OCI-LY7 (cell line): ENCODE results near the gene LRRC66. TPM values are rescaled to one million over a fixed set of nuclear protein-coding genes. Genes with fewer than 3 reads are reported as not detected.

Experiments
- BruUV-seq: library from RNA; stranded (reverse); fragments of 400-500 nt; replicated peaks from 2 replicates; lab custom pipeline; 2021; lab: Mats Ljungman, UMichigan
- CTCF ChIA-PET: fragments of 300-600 bp; sonication (Branson Sonifier 250); formaldehyde crosslinking; loops from one replicate; lab custom pipeline; 2022; ENCODE audit warnings: antibody characterized with exemption; ENCODE audit not compliant: unreplicated experiment; lab: Charles Lee
- POLR2A ChIA-PET: fragments of 300-600 bp; sonication (Branson Sonifier 250); formaldehyde crosslinking; loops from one replicate; lab custom pipeline; 2022; ENCODE audit warnings: antibody characterized with exemption; lab: Charles Lee
- DNase-seq: peaks from one replicate; pipeline ENCODE4 v3.0.0-alpha.2; 2015; ENCODE audit warnings: low spot score
- H2AFZ ChIP-seq: fragments of 200-600 bp; sonication (generic), shearing (Covaris generic); 2 replicates; pipeline ENCODE4 v1.6.1; 2014; ENCODE audit warnings: mild to moderate bottlenecking, antibody characterized with exemption, low read length, moderate library complexity
- H3K27ac ChIP-seq: fragments of 200-600 bp; sonication (generic); 2 replicates; pipeline ENCODE4 v1.5.1; 2014; ENCODE audit warnings: mixed run types, low read depth, mild to moderate bottlenecking, moderate library complexity, low read length, inconsistent platforms; ENCODE audit not compliant: poor library complexity, severe bottlenecking
- H3K36me3 ChIP-seq: fragments of 200-600 bp; sonication (generic); 2 replicates; pipeline ENCODE4 v1.6.1; 2014; ENCODE audit warnings: mild to moderate bottlenecking, antibody characterized with exemption, low read length, moderate library complexity, mixed read lengths; ENCODE audit not compliant: insufficient read depth
- H3K4me1 ChIP-seq: fragments of 200-600 bp; sonication (generic); 2 replicates; pipeline ENCODE4 v1.5.1; 2014; ENCODE audit warnings: mild to moderate bottlenecking, low read length; ENCODE audit not compliant: insufficient read depth, poor library complexity, severe bottlenecking
- H3K4me2 ChIP-seq: fragments of 200-600 bp; sonication (generic); 2 replicates; pipeline ENCODE4 v1.6.1; 2014; ENCODE audit warnings: mild to moderate bottlenecking, low read length
- H3K4me3 ChIP-seq: fragments of 200-600 bp; sonication (generic); 2 replicates; pipeline ENCODE4 v1.5.1; 2014; ENCODE audit warnings: mild to moderate bottlenecking, low read depth, low read length; ENCODE audit not compliant: poor library complexity, severe bottlenecking
- H3K79me2 ChIP-seq: fragments of 200-600 bp; sonication (generic); 2 replicates; pipeline ENCODE4 v1.6.1; 2016; ENCODE audit warnings: low read depth, mild to moderate bottlenecking, low read length, moderate library complexity, mixed read lengths; ENCODE audit not compliant: insufficient read depth
- H3K9me2 ChIP-seq: fragments of 200-600 bp; sonication (generic); 2 replicates; pipeline ENCODE4 v1.6.1; 2016; ENCODE audit warnings: mild to moderate bottlenecking, low read length, mixed read lengths; ENCODE audit not compliant: insufficient read depth
- H3K9me3 ChIP-seq: fragments of 200-600 bp; sonication (generic); 2 replicates; pipeline ENCODE4 v1.6.1; 2014; ENCODE audit warnings: mild to moderate bottlenecking, mixed run types, low read length, mixed read lengths
- H4K20me1 ChIP-seq: fragments of 200-600 bp; sonication (generic); 2 replicates; pipeline ENCODE4 v1.6.1; 2014; ENCODE audit warnings: mild to moderate bottlenecking, antibody characterized with exemption, low read length, moderate library complexity, mixed read lengths; ENCODE audit not compliant: insufficient read depth
- CTCF ChIP-seq: fragments of 200-600 bp; sonication (generic); conservative IDR thresholded peaks from 2 replicates; pipeline ENCODE4 v1.5.1; 2014; ENCODE audit warnings: mild to moderate bottlenecking, antibody characterized with exemption, low read length, moderate library complexity, mixed read lengths
- EZH2phosphoT487 ChIP-seq: fragments of 200-600 bp; sonication (generic); IDR thresholded peaks from 2 replicates; pipeline ENCODE4 v1.6.1; 2018; ENCODE audit warnings: low read depth, borderline replicate concordance, mild to moderate bottlenecking, mixed run types, antibody characterized with exemption, low read length, moderate library complexity, mixed read lengths
- intact Hi-C: fragments of 100-400 bp; cut with micrococcal nuclease; formaldehyde crosslinking; loops from one replicate; pipeline ENCODE4 v1.10.0; 2022; ENCODE audit not compliant: unreplicated experiment
- total RNA-seq, 2 experiments: library from RNA; depleted of rRNA in 1 of 2; stranded (reverse); fragments of >200 nt in 1 of 2; shearing (Covaris generic) in 1 of 2; gene quantifications; 2 replicates each; pipeline ENCODE4 v1.2.3, GENCODE V29; 2014 to 2022

Gene LRRC66
- total RNA-seq, 2 experiments from 2014 or later: 0.25 TPM

GRCh38 chr4:51999250-51999649 is 20.9 kb downstream of the LRRC66 start:
- Histone ChIP-seq H3K9me2 (no peaks in the 10 kb centered on the region), H3K9me3 (no peaks in the 10 kb centered on the region), H3K4me3 (no peak overlapping the region), H3K27ac (no peak overlapping the region), H3K4me1 (no peaks in the 10 kb centered on the region), H3K79me2 (no peaks in the 10 kb centered on the region), H2AFZ (no peak overlapping the region), H3K4me2 (no peak overlapping the region), H3K36me3 (no peaks in the 10 kb centered on the region), H4K20me1 (no peaks in the 10 kb centered on the region)
- intact Hi-C loops: no loop called here
- TF ChIP-seq CTCF: no peak
- no peak for TF ChIP-seq EZH2phosphoT487
- DNase-seq: no peak
- POLR2A ChIA-PET: no interaction called here
- CTCF ChIA-PET: no interaction called here
- no TSS peak for BruUV-seq

DNA sequence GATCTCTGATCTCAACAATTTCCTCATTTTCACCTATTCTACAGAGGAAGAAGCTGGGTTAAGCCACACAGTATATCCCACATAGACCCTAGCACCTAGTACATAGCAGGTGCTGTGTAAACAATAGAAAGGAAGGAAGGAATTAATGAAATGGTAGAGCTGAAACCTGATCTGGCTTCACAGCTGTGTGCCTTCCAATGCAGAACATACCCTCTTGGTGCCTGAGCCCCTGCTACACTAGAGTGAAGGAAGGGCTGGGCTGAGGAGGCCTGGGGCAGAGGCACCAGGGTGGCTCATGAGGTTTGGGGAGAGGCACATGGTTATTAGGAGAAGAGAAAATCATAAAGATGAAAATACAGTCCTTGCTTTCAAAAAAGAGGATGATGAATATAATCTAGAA is 21.3 kb downstream of the LRRC66 start:
- Histone ChIP-seq H3K9me2 (no peaks in the 10 kb centered on the region), H3K79me2 (no peaks in the 10 kb centered on the region), H3K9me3 (no peaks in the 10 kb centered on the region), H4K20me1 (no peaks in the 10 kb centered on the region), H3K4me1 (no peaks in the 10 kb centered on the region), H3K36me3 (no peaks in the 10 kb centered on the region), H3K4me2 (no peak overlapping the region), H2AFZ (no peak overlapping the region), H3K4me3 (no peak overlapping the region), H3K27ac (no peak overlapping the region)
- DNase-seq: no peak
- ChIA-PET CTCF (no interaction called here), POLR2A (no interaction called here)
- TF ChIP-seq EZH2phosphoT487 (no peak), CTCF (no peak)
- intact Hi-C loops: no loop called here
- BruUV-seq: no TSS peak

GRCh38 chr4:51997647-51998046 is 22.5 kb downstream of the LRRC66 start:
- no peak for DNase-seq
- H3K4me1 ChIP-seq: no peaks in the 10 kb centered on the region
- TF ChIP-seq CTCF (peak; percentile 26; the same call in 1 of the 2 replicates), EZH2phosphoT487 (no peak)
- POLR2A ChIA-PET: no interaction called here
- H3K4me2 ChIP-seq: no peak overlapping the region
- no peaks in the 10 kb centered on the region for H4K20me1 ChIP-seq
- H3K9me2 ChIP-seq: no peaks in the 10 kb centered on the region
- CTCF ChIA-PET: no interaction called here
- no peaks in the 10 kb centered on the region for H3K36me3 ChIP-seq
- BruUV-seq: no TSS peak
- no peaks in the 10 kb centered on the region for H3K9me3 ChIP-seq
- intact Hi-C loops: no loop called here
- no peak overlapping the region for H3K4me3 ChIP-seq
- H3K79me2 ChIP-seq: no peaks in the 10 kb centered on the region
- no peak overlapping the region for H2AFZ ChIP-seq
- no peak overlapping the region for H3K27ac ChIP-seq
